IPS-20b (cell line): Measurements from ENCODE around the gene TSPAN16.

ENCODE experiments used
- H3K27ac ChIP-seq: one replicate; pipeline ENCODE4 v1.5.1; 2013; ENCODE audit warnings: low read length
- H3K27me3 ChIP-seq: 2 replicates; pipeline ENCODE4 v1.6.1; 2013; ENCODE audit warnings: mild to moderate bottlenecking, low read length, inconsistent platforms; ENCODE audit not compliant: insufficient read depth
- H3K36me3 ChIP-seq: 2 replicates; pipeline ENCODE4 v1.6.1; 2013; ENCODE audit warnings: low read depth, mild to moderate bottlenecking, inconsistent platforms, low read length, moderate library complexity; ENCODE audit not compliant: insufficient read depth
- H3K4me1 ChIP-seq: 2 replicates; pipeline ENCODE4 v1.6.1; 2013; ENCODE audit warnings: mild to moderate bottlenecking, control low read depth, inconsistent platforms, low read length, moderate library complexity; ENCODE audit not compliant: insufficient read depth
- H3K4me3 ChIP-seq: 2 replicates; pipeline ENCODE4 v1.5.1; 2013; ENCODE audit warnings: mild to moderate bottlenecking, low read length, inconsistent platforms
- H3K9ac ChIP-seq: 2 replicates; pipeline ENCODE4 v1.6.1; 2013; ENCODE audit warnings: low read depth, mild to moderate bottlenecking, inconsistent platforms, low read length, moderate library complexity
- H3K9me3 ChIP-seq: 2 replicates; pipeline ENCODE4 v1.6.1; 2013; ENCODE audit warnings: mild to moderate bottlenecking, low read depth, low read length, inconsistent platforms; ENCODE audit not compliant: insufficient read depth

TSPAN16 gene, protein sequence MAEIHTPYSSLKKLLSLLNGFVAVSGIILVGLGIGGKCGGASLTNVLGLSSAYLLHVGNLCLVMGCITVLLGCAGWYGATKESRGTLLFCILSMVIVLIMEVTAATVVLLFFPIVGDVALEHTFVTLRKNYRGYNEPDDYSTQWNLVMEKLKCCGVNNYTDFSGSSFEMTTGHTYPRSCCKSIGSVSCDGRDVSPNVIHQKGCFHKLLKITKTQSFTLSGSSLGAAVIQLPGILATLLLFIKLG

GRCh38 chr19:11295665-11296245 is at the start of gene TSPAN16:
TSPAN16 (plus strand) TSS chr19:11296160; CDS start chr19:11296298, 138 bp downstream.
- Histone ChIP-seq H3K27ac (no peak within 1 kb of the TSS), H3K27me3 (no peaks in the 10 kb centered on the region), H3K9ac (no peak within 1 kb of the TSS), H3K4me1 (peaks cover 3% of the 10 kb centered on the region; the same call in 1 of the 2 replicates), H3K4me3 (no peak within 1 kb of the TSS), H3K9me3 (no peaks in the 10 kb centered on the region), H3K36me3 (no peaks in the 10 kb centered on the region)

- Histone ChIP-seq H3K9ac (no peak overlapping the region), H3K4me1 (no peaks in the 10 kb centered on the region), H3K9me3 (no peaks in the 10 kb centered on the region), H3K27me3 (no peaks in the 10 kb centered on the region), H3K4me3 (no peak overlapping the region), H3K36me3 (peaks cover 42% of the 10 kb centered on the region), H3K27ac (no peak overlapping the region)
These were observed 49.0 kb upstream of the TSPAN16 start for GRCh38 chr19:11246941-11247340.

DNA sequence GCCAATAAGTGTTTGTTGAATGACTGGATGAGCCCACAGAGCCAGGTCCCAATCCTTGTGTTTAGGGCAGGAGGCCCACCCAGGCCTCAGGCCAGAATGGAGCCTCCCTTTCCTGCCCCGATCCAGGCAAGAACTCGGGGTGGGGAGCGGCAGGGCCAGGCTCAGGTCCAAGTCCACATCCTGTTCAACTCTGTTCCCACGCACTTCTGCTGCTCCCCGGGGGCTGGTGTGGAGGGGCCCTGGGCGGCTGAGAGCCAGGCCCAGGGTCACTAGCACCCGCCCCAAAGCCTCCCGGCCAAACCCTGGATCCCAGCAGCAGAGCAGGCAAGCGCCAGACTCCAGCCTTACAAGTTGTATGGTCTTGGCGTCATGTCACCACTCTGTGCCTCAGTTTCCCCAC is 48.6 kb upstream of the TSPAN16 start:
- no peak overlapping the region for H3K4me3 ChIP-seq
- no peak overlapping the region for H3K9ac ChIP-seq
- peaks cover 43% of the 10 kb centered on the region for H3K36me3 ChIP-seq
- H3K27me3 ChIP-seq = no peaks in the 10 kb centered on the region
- no peaks in the 10 kb centered on the region for H3K4me1 ChIP-seq
- no peaks in the 10 kb centered on the region for H3K9me3 ChIP-seq
- H3K27ac ChIP-seq = no peak overlapping the region

- no peak overlapping the region for H3K27ac ChIP-seq
- no peaks in the 10 kb centered on the region for H3K4me1 ChIP-seq
- no peak overlapping the region for H3K9ac ChIP-seq
- peaks cover 43% of the 10 kb centered on the region for H3K36me3 ChIP-seq
- no peak overlapping the region for H3K4me3 ChIP-seq
- H3K27me3 ChIP-seq = no peaks in the 10 kb centered on the region
- H3K9me3 ChIP-seq = no peaks in the 10 kb centered on the region
These were observed 48.0 kb upstream of the TSPAN16 start for GRCh38 chr19:11247934-11248333.

DNA sequence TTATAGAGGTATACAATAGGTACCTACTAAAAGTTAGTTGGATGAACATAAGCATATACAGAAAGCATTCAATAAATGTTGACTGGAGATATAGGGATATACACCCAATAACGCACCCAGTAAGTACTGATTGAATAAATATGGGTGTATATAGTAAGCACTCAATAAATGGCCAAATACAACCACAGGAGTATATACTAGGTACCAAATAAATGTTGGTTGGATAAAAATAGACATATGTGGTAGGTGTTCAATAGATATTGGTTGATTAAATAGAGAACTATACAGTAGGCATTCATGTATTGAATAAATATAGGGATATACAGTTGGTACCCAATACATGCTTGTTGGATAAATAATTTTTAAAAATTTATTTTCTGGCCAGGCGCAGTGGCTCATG is 47.1 kb upstream of the TSPAN16 start:
- Histone ChIP-seq H3K9ac (no peak overlapping the region), H3K4me3 (no peak overlapping the region), H3K4me1 (no peaks in the 10 kb centered on the region), H3K9me3 (no peaks in the 10 kb centered on the region), H3K27ac (no peak overlapping the region), H3K36me3 (peaks cover 43% of the 10 kb centered on the region), H3K27me3 (no peaks in the 10 kb centered on the region)

- Histone ChIP-seq H3K9ac (no peak overlapping the region), H3K27me3 (no peaks in the 10 kb centered on the region), H3K27ac (no peak overlapping the region), H3K36me3 (peaks cover 43% of the 10 kb centered on the region), H3K9me3 (no peaks in the 10 kb centered on the region), H3K4me3 (no peak overlapping the region), H3K4me1 (no peaks in the 10 kb centered on the region)
These were observed 44.7 kb upstream of the TSPAN16 start for GRCh38 chr19:11251217-11251616.

- no peak overlapping the region for H3K4me3 ChIP-seq
- no peak overlapping the region for H3K27ac ChIP-seq
- H3K4me1 ChIP-seq = no peaks in the 10 kb centered on the region
- H3K9me3 ChIP-seq = no peaks in the 10 kb centered on the region
- H3K36me3 ChIP-seq = peaks cover 43% of the 10 kb centered on the region
- no peaks in the 10 kb centered on the region for H3K27me3 ChIP-seq
- no peak overlapping the region for H3K9ac ChIP-seq
These were observed 44.2 kb upstream of the TSPAN16 start for GRCh38 chr19:11251650-11252314.

DNA sequence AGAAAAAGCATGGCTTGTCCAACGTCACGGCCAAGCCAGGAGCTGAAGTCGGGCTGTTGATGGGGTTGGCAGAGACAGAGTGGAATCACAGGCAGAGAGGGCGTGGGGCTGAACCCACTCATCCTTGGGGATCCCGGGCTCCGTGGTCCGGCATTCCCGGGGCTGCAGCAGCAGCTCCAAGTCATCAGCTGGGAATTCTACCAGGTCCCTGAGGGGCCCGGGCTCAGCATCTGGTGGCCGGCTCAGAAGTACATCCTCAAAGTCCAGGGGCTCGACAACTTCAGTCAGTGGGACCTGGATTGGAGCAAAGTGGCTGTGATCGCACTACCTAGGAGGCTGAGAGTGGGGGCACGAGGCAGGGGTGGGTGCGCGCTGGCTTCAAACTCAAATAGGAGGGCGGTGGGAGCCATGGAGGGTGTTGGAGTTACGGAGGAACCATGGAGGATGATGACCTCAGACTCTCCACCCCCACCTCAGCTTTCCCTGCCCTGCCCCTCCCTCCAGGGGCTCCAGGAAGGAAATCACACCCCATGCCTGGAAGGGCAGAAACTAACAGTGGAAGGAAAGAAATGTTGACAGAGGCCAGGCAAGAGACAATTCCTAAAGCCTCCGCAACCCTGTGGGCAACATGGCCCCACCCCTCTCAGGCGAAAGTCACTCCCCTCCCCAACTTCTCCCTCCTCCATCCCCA is 43.1 kb upstream of the TSPAN16 start:
- Histone ChIP-seq H3K9ac (no peak overlapping the region), H3K36me3 (peaks cover 35% of the 10 kb centered on the region), H3K27ac (no peak overlapping the region), H3K4me3 (no peak overlapping the region), H3K9me3 (no peaks in the 10 kb centered on the region), H3K4me1 (no peaks in the 10 kb centered on the region), H3K27me3 (no peaks in the 10 kb centered on the region)

- H3K27ac ChIP-seq = no peak overlapping the region
These were observed 41.3 kb upstream of the TSPAN16 start for GRCh38 chr19:11254666-11255065.

DNA sequence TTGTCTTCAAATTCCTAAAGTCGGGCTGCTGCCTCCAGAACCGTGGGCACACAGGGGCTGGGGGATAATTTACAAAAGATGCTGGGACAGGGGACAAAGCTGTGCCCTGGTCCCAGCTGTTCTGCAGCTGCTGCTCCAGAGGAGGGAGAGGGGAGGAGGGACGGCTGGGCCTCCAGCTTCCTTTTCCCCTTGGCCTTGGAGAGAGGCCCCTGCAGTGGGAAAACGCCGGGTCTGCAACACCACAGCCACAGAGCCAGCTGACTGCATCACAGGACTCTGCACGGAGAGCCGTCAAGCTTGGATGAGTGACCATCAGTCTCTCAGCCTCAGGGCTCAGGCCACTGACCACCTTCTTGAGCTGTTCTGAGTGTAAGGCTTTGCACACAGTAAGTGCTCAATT is 39.8 kb upstream of the TSPAN16 start:
- H3K9me3 ChIP-seq = no peaks in the 10 kb centered on the region
- H3K9ac ChIP-seq = no peak overlapping the region

More at GRCh38 chr19:11254666-11255065, 41.3 kb upstream of the TSPAN16 start:
- H3K27me3 ChIP-seq = no peaks in the 10 kb centered on the region
- H3K9ac ChIP-seq = no peak overlapping the region
- H3K36me3 ChIP-seq = peaks cover 23% of the 10 kb centered on the region
- no peaks in the 10 kb centered on the region for H3K4me1 ChIP-seq
- H3K4me3 ChIP-seq = no peak overlapping the region
- H3K9me3 ChIP-seq = no peaks in the 10 kb centered on the region

DNA sequence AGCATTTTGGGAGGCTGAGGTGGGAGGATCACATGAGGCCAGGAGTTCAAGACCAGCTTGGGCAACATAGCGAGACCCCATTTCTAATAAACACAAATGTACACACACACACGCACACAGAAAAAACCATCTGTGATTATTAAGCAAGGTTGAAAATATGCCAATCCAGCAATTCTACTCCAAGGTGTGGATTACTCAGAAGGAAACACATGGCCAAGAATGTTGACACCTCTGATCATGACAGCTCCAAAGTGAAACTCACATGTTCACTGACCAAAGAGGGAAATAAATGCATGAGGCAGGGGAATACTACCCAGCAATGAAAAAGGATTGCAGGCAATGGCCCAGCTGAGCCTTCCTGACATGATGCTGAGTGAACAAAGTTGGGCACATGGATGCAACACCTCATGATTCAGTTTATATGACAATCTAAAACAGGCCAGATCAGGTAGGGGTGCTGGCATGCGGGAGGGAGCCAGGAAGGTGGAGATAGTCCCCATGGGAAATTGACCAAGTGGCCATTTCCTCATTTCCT is 38.0 kb upstream of the TSPAN16 start:
- Histone ChIP-seq H3K36me3 (no peaks in the 10 kb centered on the region), H3K27me3 (no peaks in the 10 kb centered on the region), H3K9ac (no peak overlapping the region), H3K4me3 (no peak overlapping the region), H3K27ac (no peak overlapping the region), H3K9me3 (no peaks in the 10 kb centered on the region), H3K4me1 (no peaks in the 10 kb centered on the region)

More for the DNA sequence above, 39.8 kb upstream of the TSPAN16 start:
- Histone ChIP-seq H3K4me1 (no peaks in the 10 kb centered on the region), H3K27ac (no peak overlapping the region), H3K4me3 (no peak overlapping the region), H3K36me3 (peaks cover 14% of the 10 kb centered on the region), H3K27me3 (no peaks in the 10 kb centered on the region)
